Parathyroid adenoma (tissue), 2 donors: ENCODE measurements around the gene CCBE1.

Experiments
- H2AFZ ChIP-seq: fragments of 300-600 bp; sonication (generic); one replicate; pipeline ENCODE4 v1.7.0; 2017; ENCODE audit warnings: antibody characterized with exemption, mild to moderate bottlenecking
- H3K27ac ChIP-seq: fragments of 300-600 bp; sonication (generic); one replicate; pipeline ENCODE4 v1.7.0; 2017
- H3K27me3 ChIP-seq: fragments of 300-600 bp; sonication (generic); one replicate; pipeline ENCODE4 v1.7.0; 2017; ENCODE audit warnings: low read length; ENCODE audit not compliant: control insufficient read depth, insufficient read depth
- H3K36me3 ChIP-seq: fragments of 300-600 bp; sonication (generic); one replicate; pipeline ENCODE4 v1.7.0; 2017; ENCODE audit warnings: low read length; ENCODE audit not compliant: control insufficient read depth, insufficient read depth
- H3K4me1 ChIP-seq: fragments of 300-600 bp; sonication (generic); one replicate; pipeline ENCODE4 v1.7.0; 2017; ENCODE audit warnings: control low read depth
- H3K4me2 ChIP-seq: fragments of 300-600 bp; sonication (generic); one replicate; pipeline ENCODE4 v1.7.0; 2017; ENCODE audit warnings: low read length
- H3K4me3 ChIP-seq: fragments of 300-600 bp; sonication (generic); one replicate; pipeline ENCODE4 v1.7.0; 2017; ENCODE audit warnings: low read depth, low read length
- H3K79me2 ChIP-seq: fragments of 300-600 bp; sonication (generic); one replicate; pipeline ENCODE4 v1.7.0; 2017; ENCODE audit warnings: control low read depth
- H3K9ac ChIP-seq: fragments of 300-600 bp; sonication (generic); one replicate; pipeline ENCODE4 v1.7.0; 2017; ENCODE audit warnings: mild to moderate bottlenecking
- H3K9me3 ChIP-seq: fragments of 300-600 bp; sonication (generic); one replicate; pipeline ENCODE4 v1.7.0; 2017; ENCODE audit warnings: low read length; ENCODE audit not compliant: control insufficient read depth
- CTCF ChIP-seq: fragments of 300-600 bp; sonication (generic); IDR thresholded peaks from one replicate; pipeline ENCODE4 v1.7.0; 2017; ENCODE audit warnings: antibody characterized with exemption, mild to moderate bottlenecking
- donor health status: primary hyperparathyroidism.

The CCBE1 gene

GRCh38 chr18:59617468-59617932 is 79.7 kb downstream of the CCBE1 start:
- no peak overlapping the region for H3K4me2 ChIP-seq
- H2AFZ ChIP-seq = no peak overlapping the region

DNA sequence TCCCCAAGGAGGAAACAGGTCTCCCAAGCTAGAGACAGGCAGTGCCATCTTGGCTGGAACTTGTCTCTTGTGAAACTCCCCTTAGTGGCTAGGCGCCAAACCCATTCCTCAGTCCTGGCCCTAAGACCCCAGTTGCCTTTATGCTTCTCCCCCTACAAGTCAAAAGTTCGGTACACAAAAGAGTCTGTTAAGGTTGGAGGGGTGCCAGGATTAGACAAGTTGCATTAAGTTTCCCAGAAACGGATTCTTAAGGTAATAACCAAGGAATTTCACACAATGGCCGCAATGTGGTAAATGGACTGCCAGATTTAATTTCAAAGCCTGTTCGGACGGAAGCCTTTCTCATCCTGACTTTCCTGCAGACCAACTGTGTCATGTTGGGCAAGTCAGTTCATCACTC is 80.7 kb downstream of the CCBE1 start:
- no peaks in the 10 kb centered on the region for H3K9me3 ChIP-seq
- H3K4me3 ChIP-seq = no peak overlapping the region
- no peak for TF ChIP-seq CTCF
- no peak overlapping the region for H3K27ac ChIP-seq
- H2AFZ ChIP-seq = no peak overlapping the region
- no peaks in the 10 kb centered on the region for H3K4me1 ChIP-seq
- H3K36me3 ChIP-seq = no peaks in the 10 kb centered on the region
- no peaks in the 10 kb centered on the region for H3K27me3 ChIP-seq
- H3K4me2 ChIP-seq = no peak overlapping the region
- no peak overlapping the region for H3K9ac ChIP-seq
- no peaks in the 10 kb centered on the region for H3K79me2 ChIP-seq

More at GRCh38 chr18:59617468-59617932, 79.7 kb downstream of the CCBE1 start:
- no peaks in the 10 kb centered on the region for H3K36me3 ChIP-seq
- H3K27ac ChIP-seq = no peak overlapping the region
- no peak overlapping the region for H3K9ac ChIP-seq
- no peak for TF ChIP-seq CTCF
- no peaks in the 10 kb centered on the region for H3K79me2 ChIP-seq
- H3K4me3 ChIP-seq = no peak overlapping the region
- no peaks in the 10 kb centered on the region for H3K4me1 ChIP-seq
- no peaks in the 10 kb centered on the region for H3K27me3 ChIP-seq
- H3K9me3 ChIP-seq = no peaks in the 10 kb centered on the region

DNA sequence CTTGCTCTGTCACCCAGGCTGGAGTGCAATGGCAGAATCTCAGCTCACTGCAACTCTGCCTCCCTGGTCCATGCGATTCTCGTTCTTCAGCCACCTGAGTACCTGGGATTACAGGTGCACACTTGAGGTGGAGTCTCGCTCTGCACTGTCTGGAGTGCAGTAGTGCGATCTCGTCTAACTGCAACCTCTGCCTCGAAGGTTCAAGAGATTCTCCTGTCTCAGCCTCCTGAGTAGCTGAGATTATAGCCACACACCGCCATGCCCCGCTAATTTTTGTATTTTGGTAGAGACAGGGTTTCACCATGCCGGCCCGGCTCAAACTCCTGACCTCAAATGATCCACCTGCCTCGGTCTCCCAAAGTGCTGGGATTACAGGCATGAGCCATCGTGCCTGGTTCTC is 83.3 kb downstream of the CCBE1 start:
- Histone ChIP-seq H3K79me2 (no peaks in the 10 kb centered on the region), H3K27me3 (no peaks in the 10 kb centered on the region), H3K27ac (no peak overlapping the region), H3K4me2 (no peak overlapping the region), H3K4me1 (no peaks in the 10 kb centered on the region), H3K36me3 (no peaks in the 10 kb centered on the region), H3K9me3 (no peaks in the 10 kb centered on the region), H3K4me3 (no peak overlapping the region), H3K9ac (no peak overlapping the region), H2AFZ (no peak overlapping the region)
- TF ChIP-seq CTCF = no peak

DNA sequence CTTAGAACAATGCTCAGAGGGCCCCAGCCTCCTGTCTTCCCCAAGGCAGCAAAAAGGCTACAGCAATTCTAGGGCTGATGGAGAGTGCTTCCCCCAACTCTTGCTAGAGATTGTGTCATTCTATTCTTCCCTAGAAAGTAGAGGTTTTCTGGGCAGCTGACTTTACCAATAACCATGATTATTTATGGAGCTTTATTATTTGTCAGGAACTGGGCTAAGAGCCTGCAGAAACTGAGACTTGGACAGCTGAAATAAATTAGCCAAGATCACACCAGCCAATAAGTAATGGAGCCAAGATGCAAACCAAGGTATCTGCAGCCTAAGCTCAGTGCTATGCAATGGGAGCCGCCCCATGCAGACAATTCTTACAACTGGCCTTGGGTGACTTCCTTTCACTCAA is 84.8 kb downstream of the CCBE1 start:
- Histone ChIP-seq H2AFZ (no peak overlapping the region), H3K27me3 (no peaks in the 10 kb centered on the region), H3K4me3 (no peak overlapping the region), H3K27ac (no peak overlapping the region), H3K9me3 (no peaks in the 10 kb centered on the region), H3K36me3 (no peaks in the 10 kb centered on the region), H3K4me2 (no peak overlapping the region), H3K79me2 (no peaks in the 10 kb centered on the region), H3K9ac (no peak overlapping the region), H3K4me1 (peaks cover 2% of the 10 kb centered on the region)
- no peak for TF ChIP-seq CTCF

DNA sequence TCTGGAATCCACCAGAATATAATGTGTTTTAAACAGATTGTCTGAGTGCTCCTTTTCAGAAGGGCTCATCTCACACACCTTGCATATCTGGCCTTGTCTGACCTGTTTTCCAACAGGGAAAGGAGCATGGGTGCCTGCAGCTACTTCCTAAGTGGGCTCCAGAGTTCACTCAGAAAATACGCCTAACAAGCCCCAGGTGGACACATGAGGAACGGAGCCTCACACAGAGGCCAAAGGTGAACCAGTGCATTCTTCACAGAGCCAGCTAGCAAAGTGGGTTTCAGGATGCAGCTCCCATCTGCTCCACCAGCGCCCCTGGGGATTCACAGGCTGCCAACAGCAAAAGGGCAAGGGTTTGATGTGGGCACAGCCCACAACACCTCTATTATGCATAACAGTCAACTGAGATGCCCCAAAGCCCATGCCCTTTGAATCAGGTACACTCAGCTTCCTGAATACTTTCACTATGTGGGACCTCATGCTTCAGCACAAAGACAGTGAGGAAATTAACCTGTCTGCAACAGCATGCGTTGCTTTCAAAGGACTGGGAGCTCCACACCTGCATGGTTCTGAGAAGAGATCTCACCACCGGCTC is 86.6 kb downstream of the CCBE1 start:
- no peaks in the 10 kb centered on the region for H3K79me2 ChIP-seq
- H3K27me3 ChIP-seq = no peaks in the 10 kb centered on the region
- H3K4me1 ChIP-seq = peaks cover 12% of the 10 kb centered on the region
- no peak overlapping the region for H2AFZ ChIP-seq
- no peak overlapping the region for H3K9ac ChIP-seq
- no peak overlapping the region for H3K4me3 ChIP-seq
- H3K36me3 ChIP-seq = no peaks in the 10 kb centered on the region
- no peak overlapping the region for H3K4me2 ChIP-seq
- H3K9me3 ChIP-seq = no peaks in the 10 kb centered on the region
- no peak for TF ChIP-seq CTCF
- H3K27ac ChIP-seq = no peak overlapping the region
